ENCODE results near the gene NABP2. TPM values are rescaled to one million over a fixed set of nuclear protein-coding genes. Genes with fewer than 3 reads are reported as not detected.

The NABP2 gene
- total RNA-seq, 1 experiment from 2014 or later: 49.0 TPM

DNA sequence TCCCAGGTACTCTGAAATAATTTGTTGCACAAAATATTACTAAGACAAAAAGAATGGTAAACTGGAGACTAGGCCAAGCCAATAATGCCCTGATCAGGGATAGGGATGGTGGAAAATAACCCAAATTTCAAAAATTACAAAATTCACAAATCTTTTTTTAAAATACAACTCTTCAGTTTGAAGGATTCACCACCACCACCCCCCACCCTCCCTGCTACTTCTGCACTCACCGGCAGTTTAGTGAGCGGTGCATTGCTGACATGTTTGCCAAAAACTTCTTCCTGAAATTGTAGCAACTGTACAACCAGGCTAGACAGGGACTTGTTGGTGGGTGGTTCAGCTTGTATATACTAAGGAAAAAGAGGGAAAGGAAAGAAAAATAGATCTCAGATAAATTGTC is 37.2 kb upstream of the NABP2 start:
- peaks cover 3% of the 10 kb centered on the region; the same call in 1 of the 2 replicates for H3K27me3 Mint-ChIP-seq (ENCODE audit: low read depth)
- Histone ChIP-seq H2BK15ac (ENCODE audit: low read depth, low read length) (no peak overlapping the region), H3K9ac (ENCODE audit: extremely low read depth, insufficient read length, low read length) (no peak overlapping the region)

More for the DNA sequence above, 37.2 kb upstream of the NABP2 start:
- Histone ChIP-seq H2BK5ac (ENCODE audit: insufficient read length, low read length) (no peak overlapping the region), H3T11ph (ENCODE audit: low read length) (no peak overlapping the region), H3K56ac (ENCODE audit: insufficient read length, low read depth, low read length) (no peak overlapping the region), H3K79me2 (ENCODE audit: insufficient read depth, low read length) (peaks cover 8% of the 10 kb centered on the region; the same call in 1 of the 2 replicates), H3K23ac (ENCODE audit: insufficient read length, low read depth, low read length) (no peak overlapping the region), H3K14ac (ENCODE audit: insufficient read depth, low read length) (no peak overlapping the region), H2BK12ac (ENCODE audit: insufficient read length, low read depth, low read length) (no peak overlapping the region), H3K4me1 (ENCODE audit: insufficient read depth, low read length) (peaks cover 8% of the 10 kb centered on the region), H4K91ac (ENCODE audit: insufficient read length, low read depth, low read length) (no peak overlapping the region), H3K4ac (ENCODE audit: low read depth, low read length) (no peak overlapping the region), H3K79me1 (ENCODE audit: insufficient read depth, low read depth, low read length, poor library complexity, severe bottlenecking) (peaks cover 6% of the 10 kb centered on the region), H3K4me2 (ENCODE audit: insufficient read depth, insufficient read length, low read length) (no peak overlapping the region), H4K5ac (ENCODE audit: insufficient read length, low read depth, low read length) (no peak overlapping the region), H3K9me3 (ENCODE audit: control insufficient read depth, low read depth, low read length) (no peaks in the 10 kb centered on the region), H3K18ac (ENCODE audit: insufficient read length, low read depth, low read length) (no peak overlapping the region), H2AK5ac (ENCODE audit: insufficient read length, low read length) (no peak overlapping the region), H2BK20ac (ENCODE audit: low read depth, low read length, poor library complexity, severe bottlenecking) (no peak overlapping the region), H3K27ac (ENCODE audit: insufficient read length, low read depth, low read length) (no peak overlapping the region), H2AFZ (ENCODE audit: low read length) (no peak overlapping the region), H2BK120ac (ENCODE audit: low read depth, low read length, poor library complexity, severe bottlenecking) (no peak overlapping the region), H4K20me1 (ENCODE audit: control insufficient read depth, insufficient read depth, insufficient read length) (no peaks in the 10 kb centered on the region), H4K8ac (replicated peaks; ENCODE audit: insufficient read length, low read depth, low read length) (no peak overlapping the region), H3K27me3 (ENCODE audit: insufficient read depth, low read length) (no peaks in the 10 kb centered on the region), H3K23me2 (ENCODE audit: insufficient read length, low read depth, low read length, poor library complexity, severe bottlenecking) (peaks cover 12% of the 10 kb centered on the region)
- WGBS (ENCODE audit: extremely low coverage, insufficient read length, low lambda C conversion rate): no CpG with 5 or more reads among the region's 2 CpGs
- H3K36me3 Mint-ChIP-seq (ENCODE audit: insufficient read depth in 1 of 3, low read depth in 3 of 3): peaks cover 35 to 57% (median 54%) of the 10 kb centered on the region in 3 experiments; a peak in 6 of 7 replicates
- peaks cover 18 to 22% of the 10 kb centered on the region in 2 experiments for H3K4me1 Mint-ChIP-seq
- DNase-seq: no peak
- peak overlapping the region in 1 of 3 experiments; percentile 86; a peak in 1 of 7 replicates for H3K27ac Mint-ChIP-seq
- TF ChIP-seq, protein P1, sequence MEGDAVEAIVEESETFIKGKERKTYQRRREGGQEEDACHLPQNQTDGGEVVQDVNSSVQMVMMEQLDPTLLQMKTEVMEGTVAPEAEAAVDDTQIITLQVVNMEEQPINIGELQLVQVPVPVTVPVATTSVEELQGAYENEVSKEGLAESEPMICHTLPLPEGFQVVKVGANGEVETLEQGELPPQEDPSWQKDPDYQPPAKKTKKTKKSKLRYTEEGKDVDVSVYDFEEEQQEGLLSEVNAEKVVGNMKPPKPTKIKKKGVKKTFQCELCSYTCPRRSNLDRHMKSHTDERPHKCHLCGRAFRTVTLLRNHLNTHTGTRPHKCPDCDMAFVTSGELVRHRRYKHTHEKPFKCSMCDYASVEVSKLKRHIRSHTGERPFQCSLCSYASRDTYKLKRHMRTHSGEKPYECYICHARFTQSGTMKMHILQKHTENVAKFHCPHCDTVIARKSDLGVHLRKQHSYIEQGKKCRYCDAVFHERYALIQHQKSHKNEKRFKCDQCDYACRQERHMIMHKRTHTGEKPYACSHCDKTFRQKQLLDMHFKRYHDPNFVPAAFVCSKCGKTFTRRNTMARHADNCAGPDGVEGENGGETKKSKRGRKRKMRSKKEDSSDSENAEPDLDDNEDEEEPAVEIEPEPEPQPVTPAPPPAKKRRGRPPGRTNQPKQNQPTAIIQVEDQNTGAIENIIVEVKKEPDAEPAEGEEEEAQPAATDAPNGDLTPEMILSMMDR (conservative IDR thresholded peaks at IDR 0.05): no peak
- peak overlapping the region; percentile 14 to 32; a peak in 1 of 5 replicates for H3K4me3 Mint-ChIP-seq
- H3K9me3 Mint-ChIP-seq: 0 out of 5 replicates have a peak, but pooled peaks cover 0 to 3% of the 10 kb centered on the region in 2 experiments
